HG03432 (cell line): ENCODE results near the gene IER2.
A peak's percentile ranks its signal among the peaks of the same experiment; 100 is the strongest.

ENCODE experiments used
- ATAC-seq: cut with Tn5 transposase; IDR thresholded peaks from one replicate; pipeline ENCODE4 v1.9.1; 2021; ENCODE audit warnings: mild to moderate bottlenecking, moderate library complexity; ENCODE audit not compliant: unreplicated experiment

Gene IER2

GRCh38 chr19:13118424-13119193 is 31.6 kb upstream of the IER2 start:
- peak; percentile 7 for ATAC-seq

GRCh38 chr19:13119627-13120026 is 30.6 kb upstream of the IER2 start:
- no peak for ATAC-seq

GRCh38 chr19:13120031-13120430 is 30.2 kb upstream of the IER2 start:
- ATAC-seq: no peak

- ATAC-seq: no peak
Observed at GRCh38 chr19:13120817-13121216, 29.4 kb upstream of the IER2 start.

- ATAC-seq: no peak
Observed at GRCh38 chr19:13121551-13122274, 28.5 kb upstream of the IER2 start.

- no peak for ATAC-seq
Observed at GRCh38 chr19:13122275-13122878, 27.8 kb upstream of the IER2 start.

GRCh38 chr19:13122980-13123957 is 26.9 kb upstream of the IER2 start:
- ATAC-seq: no peak

GRCh38 chr19:13127051-13127450 is 23.2 kb upstream of the IER2 start:
- ATAC-seq: no peak

GRCh38 chr19:13127811-13128575 is 22.2 kb upstream of the IER2 start:
- no peak for ATAC-seq

- ATAC-seq: no peak
Observed at GRCh38 chr19:13128583-13128982, 21.6 kb upstream of the IER2 start.

GRCh38 chr19:13129384-13129783 is 20.8 kb upstream of the IER2 start:
- ATAC-seq: no peak

- no peak for ATAC-seq
Observed at GRCh38 chr19:13130886-13131490, 19.2 kb upstream of the IER2 start.

- ATAC-seq: no peak
Observed at GRCh38 chr19:13132471-13133180, 17.6 kb upstream of the IER2 start.

- no peak for ATAC-seq
Observed at GRCh38 chr19:13133241-13133870, 16.9 kb upstream of the IER2 start.

GRCh38 chr19:13134626-13135025 is 15.6 kb upstream of the IER2 start:
- ATAC-seq: no peak

GRCh38 chr19:13135068-13136062 is 14.8 kb upstream of the IER2 start:
- ATAC-seq: no peak

GRCh38 chr19:13137290-13137794 is 12.9 kb upstream of the IER2 start:
- no peak for ATAC-seq
